KOPT-K1 (cell line): Measurements from ENCODE around the gene NAA35.
"Not testable (repeated sequence)": the region's sequence is repeated elsewhere in the genome, so short reads cannot be mapped to it uniquely, and the experiment has no call there.

ENCODE experiments used
- H3K27ac ChIP-seq: fragments of 200-600 bp; sonication (generic); 2 replicates; pipeline ENCODE4 v1.5.1; 2016; ENCODE audit warnings: antibody characterized with exemption, mild to moderate bottlenecking, low read depth, low read length; ENCODE audit not compliant: poor library complexity, severe bottlenecking
- H3K36me3 ChIP-seq: fragments of 200-600 bp; sonication (generic); 2 replicates; pipeline ENCODE4 v1.5.1; 2017; ENCODE audit warnings: antibody characterized with exemption, mild to moderate bottlenecking, low read length, moderate library complexity; ENCODE audit not compliant: insufficient read depth
- H3K9me3 ChIP-seq: fragments of 200-600 bp; sonication (generic); 2 replicates; pipeline ENCODE4 v1.5.1; 2017; ENCODE audit warnings: antibody characterized with exemption, low read length, mild to moderate bottlenecking; ENCODE audit not compliant: insufficient read depth, poor library complexity, severe bottlenecking

The NAA35 gene

DNA sequence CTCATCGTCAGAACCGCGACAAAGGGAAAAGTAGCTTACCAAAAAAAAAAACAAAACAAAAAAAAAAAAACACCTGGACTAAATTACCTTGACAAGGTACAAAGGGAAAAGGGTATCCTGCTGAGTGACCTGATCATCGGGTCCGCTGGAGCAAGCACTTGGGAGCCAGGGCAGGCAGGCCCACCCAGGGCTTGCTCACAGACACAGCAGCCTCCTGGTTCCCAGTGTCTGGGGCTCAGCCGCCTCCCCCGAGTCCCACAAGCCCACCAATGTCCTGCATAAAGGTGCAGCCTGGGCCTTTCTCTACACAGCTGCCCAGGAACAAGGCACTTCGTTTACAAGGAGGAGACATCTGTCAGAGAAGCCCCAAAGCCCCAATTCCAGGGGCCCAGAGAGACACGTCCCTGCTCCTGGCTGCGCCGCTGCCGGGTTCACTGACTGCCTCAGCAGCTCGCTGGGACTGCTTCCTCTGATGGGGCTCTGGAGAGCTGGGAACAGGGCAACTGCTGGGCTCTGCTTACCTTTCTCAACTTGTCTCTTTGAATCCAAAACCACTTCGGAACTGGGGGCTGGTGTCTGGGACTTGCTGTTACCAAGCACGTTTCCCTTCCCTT is 95.0 kb downstream of the NAA35 start:
- Histone ChIP-seq H3K36me3 (no peaks in the 10 kb centered on the region), H3K9me3 (no peaks in the 10 kb centered on the region), H3K27ac (no peak overlapping the region)

GRCh38 chr9:86036555-86036954 is 95.6 kb downstream of the NAA35 start:
- no peaks in the 10 kb centered on the region for H3K9me3 ChIP-seq
- no peak overlapping the region for H3K27ac ChIP-seq
- no peaks in the 10 kb centered on the region for H3K36me3 ChIP-seq

- Histone ChIP-seq H3K36me3 (no peaks in the 10 kb centered on the region), H3K27ac (no peak overlapping the region), H3K9me3 (no peaks in the 10 kb centered on the region)
These were observed 99.3 kb downstream of the NAA35 start for GRCh38 chr9:86039991-86040860.

DNA sequence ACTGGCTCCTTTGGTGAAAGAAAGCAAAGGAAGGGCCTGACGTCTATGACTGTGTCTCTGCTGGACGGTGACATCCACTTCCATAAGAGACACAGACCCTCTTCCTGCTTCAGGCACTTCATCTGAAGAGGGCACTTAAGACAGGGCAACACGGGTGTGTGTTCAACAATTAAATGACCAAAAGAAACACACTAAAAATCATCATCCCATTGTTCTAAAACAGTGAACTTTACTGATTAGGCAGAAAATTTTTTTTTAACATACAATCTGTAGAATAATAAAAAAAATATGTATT is 99.9 kb downstream of the NAA35 start:
- H3K9me3 ChIP-seq, result no peaks in the 10 kb centered on the region
- no peak overlapping the region for H3K27ac ChIP-seq
- H3K36me3 ChIP-seq, result no peaks in the 10 kb centered on the region

DNA sequence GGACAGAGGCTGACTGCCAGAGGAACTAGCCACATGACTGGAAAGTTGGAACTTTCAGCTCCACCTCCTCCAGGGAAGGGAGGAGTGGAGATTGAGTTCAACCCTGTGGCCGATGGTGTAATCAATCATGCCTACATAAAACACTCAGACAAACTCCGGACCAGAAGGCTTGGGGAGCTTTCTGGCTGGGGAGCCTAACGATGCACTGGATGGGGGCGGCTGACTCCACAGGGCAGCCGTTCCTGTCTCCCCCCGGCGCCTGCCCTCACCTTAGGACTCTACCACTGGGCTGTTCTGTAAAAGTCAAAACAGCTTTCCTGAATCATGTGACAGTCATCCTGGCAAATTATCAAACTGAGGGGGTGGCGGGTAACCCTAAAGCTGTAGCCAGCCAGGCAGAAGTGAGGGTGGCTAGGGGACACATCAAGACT is 100.4 kb downstream of the NAA35 start:
- no peaks in the 10 kb centered on the region for H3K9me3 ChIP-seq
- H3K36me3 ChIP-seq, result no peaks in the 10 kb centered on the region
- no peak overlapping the region for H3K27ac ChIP-seq

DNA sequence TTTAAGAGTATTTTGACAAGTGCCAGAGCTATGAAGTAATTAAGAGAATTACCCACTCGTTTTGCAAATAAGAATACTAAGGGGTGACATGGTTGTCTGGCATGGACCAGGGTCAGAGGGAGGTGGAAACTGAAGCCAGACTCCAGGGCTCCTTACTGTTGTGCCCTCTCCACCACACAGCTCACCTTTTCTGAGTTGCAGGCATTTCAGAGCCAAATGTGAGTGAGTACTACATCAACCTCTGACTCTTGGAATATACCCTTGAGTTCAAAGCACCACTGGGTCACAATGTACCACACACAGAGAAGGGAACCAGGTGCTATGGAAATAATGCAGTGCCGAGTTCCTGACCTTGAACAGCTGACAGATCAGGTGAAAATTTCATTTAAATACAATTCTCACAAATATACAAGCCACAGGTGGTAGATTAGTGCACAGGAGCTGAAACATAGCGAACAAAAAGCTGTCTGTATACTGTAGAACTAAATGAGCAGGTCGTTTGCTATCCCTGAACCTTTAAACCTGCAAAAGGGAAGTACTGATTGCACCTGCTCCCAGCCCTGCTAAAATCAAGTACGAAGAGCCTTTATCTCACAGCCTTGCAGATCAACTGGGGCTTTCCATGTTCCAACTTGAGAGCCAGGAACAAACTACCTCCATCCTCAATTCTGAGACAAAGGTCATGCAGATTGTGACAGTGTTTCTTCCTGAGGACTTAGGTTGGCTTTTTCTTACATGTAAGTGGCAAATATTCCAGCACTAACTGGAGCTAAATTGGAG is 101.4 kb downstream of the NAA35 start:
- H3K36me3 ChIP-seq, result no peaks in the 10 kb centered on the region
- no peak overlapping the region for H3K27ac ChIP-seq
- H3K9me3 ChIP-seq, result no peaks in the 10 kb centered on the region

DNA sequence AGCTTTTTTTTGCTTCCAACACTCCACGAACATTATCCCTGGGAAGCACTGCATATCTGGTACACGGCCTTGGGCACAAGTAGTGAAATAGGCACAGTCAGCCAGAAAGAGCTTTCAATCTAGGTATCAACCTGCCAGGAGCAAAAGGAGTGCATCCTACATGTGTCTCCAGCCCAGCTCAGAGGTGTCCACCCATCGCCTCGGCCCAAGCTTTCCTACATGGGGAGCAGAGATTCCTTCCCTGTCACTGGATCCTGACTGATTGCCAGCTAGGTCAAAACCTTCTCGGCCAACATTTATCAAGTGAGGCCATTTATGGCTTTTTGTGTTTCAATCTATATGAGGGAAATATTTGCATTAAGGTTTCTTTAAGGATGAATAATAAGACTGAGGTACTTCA is 102.6 kb downstream of the NAA35 start:
- no peaks in the 10 kb centered on the region for H3K36me3 ChIP-seq
- no peak overlapping the region for H3K27ac ChIP-seq

GRCh38 chr9:86043999-86044398 is 103.1 kb downstream of the NAA35 start:
- Histone ChIP-seq H3K9me3 (no peaks in the 10 kb centered on the region), H3K27ac (no peak overlapping the region), H3K36me3 (no peaks in the 10 kb centered on the region)

More for the DNA sequence above, 102.6 kb downstream of the NAA35 start:
- H3K9me3 ChIP-seq, result no peaks in the 10 kb centered on the region

DNA sequence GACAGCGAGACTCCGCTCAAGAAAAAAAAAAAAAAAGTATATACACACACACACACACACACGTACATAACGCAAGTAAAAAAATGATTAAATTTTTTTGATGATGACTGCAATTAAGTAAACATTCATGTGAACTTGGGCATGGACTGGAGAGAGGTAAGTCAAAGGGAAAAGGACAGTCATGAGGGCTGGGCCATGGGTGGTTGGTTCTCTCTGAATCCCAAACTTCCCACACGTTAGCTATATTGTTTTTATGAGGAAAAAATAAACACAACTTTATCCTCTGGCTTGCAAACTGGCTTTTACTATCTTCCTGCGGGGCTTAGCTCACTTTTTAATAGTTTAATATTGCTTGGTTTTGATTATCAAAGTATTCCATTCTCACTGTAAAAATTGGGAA is 104.7 kb downstream of the NAA35 start:
- H3K36me3 ChIP-seq, result no peaks in the 10 kb centered on the region
- no peak overlapping the region for H3K27ac ChIP-seq
- no peaks in the 10 kb centered on the region for H3K9me3 ChIP-seq

GRCh38 chr9:86046071-86046636 is 105.2 kb downstream of the NAA35 start:
- Histone ChIP-seq H3K27ac (no peak overlapping the region), H3K36me3 (no peaks in the 10 kb centered on the region), H3K9me3 (no peaks in the 10 kb centered on the region)

- Histone ChIP-seq H3K9me3 (no peaks in the 10 kb centered on the region), H3K36me3 (no peaks in the 10 kb centered on the region), H3K27ac (no peak overlapping the region)
These were observed 106.0 kb downstream of the NAA35 start for GRCh38 chr9:86046930-86047341.

- H3K27ac ChIP-seq, result no peak overlapping the region
- no peaks in the 10 kb centered on the region for H3K36me3 ChIP-seq
- H3K9me3 ChIP-seq, result no peaks in the 10 kb centered on the region
These were observed 106.4 kb downstream of the NAA35 start for GRCh38 chr9:86047361-86047760.

GRCh38 chr9:86048018-86048742 is 107.2 kb downstream of the NAA35 start:
- H3K27ac ChIP-seq, result not testable (repeated sequence)

GRCh38 chr9:86052556-86053468 is 111.9 kb downstream of the NAA35 start:
- Histone ChIP-seq H3K27ac (no peak overlapping the region), H3K36me3 (no peaks in the 10 kb centered on the region), H3K9me3 (no peaks in the 10 kb centered on the region)

More at GRCh38 chr9:86048018-86048742, 107.2 kb downstream of the NAA35 start:
- not testable (repeated sequence) for H3K36me3 ChIP-seq, H3K9me3 ChIP-seq
